Stimulated activated CD4-positive, alpha-beta T cell treated with anti-CD3 and anti-CD28 coated beads, Interleukin-2, amount 100 ng/mL, for 48 hours (primary cell): ENCODE data around the gene MEGF6.
A peak's percentile ranks its signal among the peaks of the same experiment; 100 is the strongest.

ENCODE experiments used
- DNase-seq, 2 donors: peaks; one replicate each; pipeline ENCODE4 v3.0.0-alpha.2; 2020

The MEGF6 gene

GRCh38 chr1:3611170-3612019 is at the start of gene MEGF6:
TSS of gene MEGF6 (minus strand) at chr1:3611508. CDS start at chr1:3611268, 240 bp downstream.
- DNase-seq, result peak; percentile 50 to 54

GRCh38 chr1:3660704-3661103 is 49.4 kb upstream of the MEGF6 start:
- no peak for DNase-seq

GRCh38 chr1:3659093-3659492 is 47.8 kb upstream of the MEGF6 start:
- DNase-seq, result no peak

GRCh38 chr1:3658231-3658615 is 46.9 kb upstream of the MEGF6 start:
- DNase-seq, result no peak

- DNase-seq, result no peak
Observed at GRCh38 chr1:3657578-3658230, 46.4 kb upstream of the MEGF6 start.

DNA sequence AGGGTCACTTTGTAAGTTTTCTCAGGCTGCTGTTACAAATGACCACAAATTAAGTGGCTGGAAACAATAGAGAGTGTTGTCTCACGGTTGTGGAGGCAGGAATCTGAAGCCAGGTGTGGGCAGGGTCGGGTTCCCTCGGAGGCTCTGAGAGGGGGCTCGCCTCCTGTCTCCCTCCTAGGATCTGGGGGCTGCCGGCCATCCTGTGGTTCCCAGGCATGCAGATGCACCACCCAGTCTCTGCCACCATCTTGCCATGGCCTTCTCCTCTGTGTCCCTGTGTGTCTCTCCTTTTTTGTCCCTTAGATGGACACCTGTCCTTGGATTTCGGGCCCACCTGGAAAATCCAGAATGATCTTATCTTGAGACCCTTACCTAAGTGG is 45.8 kb upstream of the MEGF6 start:
- no peak for DNase-seq

DNA sequence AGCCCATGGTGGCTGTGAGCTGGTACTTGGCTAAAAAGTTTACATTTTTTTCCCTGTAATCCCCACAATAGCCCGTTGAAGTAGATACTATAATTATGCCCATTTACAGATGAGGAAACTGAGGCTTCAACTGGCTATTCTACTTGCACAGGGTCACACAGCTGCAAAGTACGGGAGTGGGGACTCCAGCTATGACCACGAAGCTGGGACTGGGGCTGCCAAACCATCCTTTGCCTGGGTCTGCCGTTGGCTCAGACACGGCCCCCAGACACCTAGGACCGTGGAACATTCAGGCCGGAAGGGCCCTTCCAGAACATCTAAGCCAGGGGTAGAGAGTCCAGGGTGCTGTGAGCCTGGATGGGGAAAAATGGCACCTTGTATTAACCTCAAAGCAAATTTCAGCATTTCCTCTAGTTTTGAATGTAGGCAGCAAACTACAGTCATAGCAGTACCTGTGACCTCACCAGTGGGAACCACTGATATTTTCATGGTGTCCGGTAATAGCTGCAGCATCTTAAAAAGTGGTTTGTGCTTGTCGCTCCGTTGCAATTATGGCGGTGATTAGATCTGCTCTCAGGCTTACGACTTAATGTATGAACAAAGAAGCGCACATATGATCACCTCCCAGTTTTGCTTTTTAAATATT is 45.3 kb upstream of the MEGF6 start:
- no peak for DNase-seq

DNA sequence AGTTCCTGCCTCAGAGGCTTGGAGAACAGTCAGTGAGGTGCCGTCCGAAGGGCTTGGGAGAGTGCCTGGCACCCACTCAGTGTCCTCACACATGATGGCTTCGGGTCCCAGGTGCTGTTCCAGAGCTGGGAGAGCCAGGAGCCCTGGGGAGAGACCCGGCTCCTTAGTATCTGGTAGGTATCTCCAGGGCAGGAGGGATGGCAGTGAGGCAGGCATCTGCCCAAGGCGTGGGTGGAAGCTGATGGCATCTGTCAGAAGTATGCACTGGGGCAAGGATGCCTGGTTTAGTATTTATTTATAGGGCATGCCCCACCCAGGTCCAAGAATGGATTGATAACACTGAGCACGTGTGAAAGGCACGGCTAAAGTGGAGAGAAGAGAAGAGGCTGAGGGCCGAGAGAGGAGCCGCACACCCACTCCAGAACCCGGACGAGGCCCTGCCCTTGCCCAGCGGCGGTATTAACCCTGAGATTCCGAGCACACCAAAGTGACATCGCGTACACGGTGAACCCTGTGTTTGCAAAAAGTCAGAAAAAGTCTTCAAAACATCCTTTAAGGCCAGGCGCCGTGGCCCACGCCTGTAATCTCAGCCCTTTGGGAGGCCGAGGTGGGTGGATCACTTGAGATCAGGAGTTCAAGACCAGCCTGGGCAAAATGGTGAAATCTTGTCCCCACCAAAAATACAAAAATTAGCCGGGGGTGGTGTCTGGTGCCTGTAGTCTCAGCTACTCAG is 43.4 kb upstream of the MEGF6 start:
- no peak for DNase-seq

DNA sequence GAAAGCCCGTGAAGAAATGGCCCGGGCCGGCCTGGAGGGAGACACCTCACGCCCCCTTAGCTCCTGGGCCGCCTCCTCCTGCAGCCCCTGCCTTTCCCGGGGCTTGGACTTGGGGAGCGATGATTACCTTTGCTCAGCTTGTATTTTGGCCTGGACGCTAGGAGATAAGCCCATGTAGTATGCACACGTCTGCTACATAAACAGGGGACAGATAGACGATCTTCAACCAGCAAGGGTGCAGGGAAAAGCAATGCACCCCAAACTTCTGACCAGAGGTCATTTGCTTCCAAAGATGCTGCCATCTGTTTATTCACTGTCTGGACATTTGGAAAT is 41.9 kb upstream of the MEGF6 start:
- DNase-seq, result no peak

- no peak for DNase-seq
Observed at GRCh38 chr1:3652548-3653285, 41.4 kb upstream of the MEGF6 start.

DNA sequence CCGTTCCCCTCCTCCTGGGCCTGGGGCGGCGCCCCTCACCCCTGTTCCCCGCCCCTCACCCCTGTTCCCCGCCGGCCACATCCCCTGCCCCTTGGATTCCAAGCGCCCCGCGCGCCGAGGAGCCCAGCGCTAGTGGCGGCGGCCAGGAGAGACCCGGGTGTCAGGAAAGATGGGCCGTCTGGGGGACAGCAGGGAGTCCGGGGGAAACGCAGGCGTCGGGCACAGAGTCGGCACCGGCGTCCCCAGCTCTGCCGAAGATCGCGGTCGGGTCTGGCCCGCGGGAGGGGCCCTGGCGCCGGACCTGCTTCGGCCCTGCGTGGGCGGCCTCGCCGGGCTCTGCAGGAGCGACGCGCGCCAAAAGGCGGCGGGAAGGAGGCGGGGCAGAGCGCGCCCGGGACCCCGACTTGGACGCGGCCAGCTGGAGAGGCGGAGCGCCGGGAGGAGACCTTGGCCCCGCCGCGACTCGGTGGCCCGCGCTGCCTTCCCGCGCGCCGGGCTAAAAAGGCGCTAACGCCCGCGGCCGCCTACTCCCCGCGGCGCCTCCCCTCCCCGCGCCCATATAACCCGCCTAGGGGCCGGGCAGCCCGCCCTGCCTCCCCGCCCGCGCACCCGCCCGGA is 40.7 kb upstream of the MEGF6 start, which contains the start of gene TP73:
Gene TP73, plus strand, starts transcription at position 587 of the 618 bp plus-strand sequence. CDS start 29,850 bp downstream, outside the sequence.
- no peak for DNase-seq

DNA sequence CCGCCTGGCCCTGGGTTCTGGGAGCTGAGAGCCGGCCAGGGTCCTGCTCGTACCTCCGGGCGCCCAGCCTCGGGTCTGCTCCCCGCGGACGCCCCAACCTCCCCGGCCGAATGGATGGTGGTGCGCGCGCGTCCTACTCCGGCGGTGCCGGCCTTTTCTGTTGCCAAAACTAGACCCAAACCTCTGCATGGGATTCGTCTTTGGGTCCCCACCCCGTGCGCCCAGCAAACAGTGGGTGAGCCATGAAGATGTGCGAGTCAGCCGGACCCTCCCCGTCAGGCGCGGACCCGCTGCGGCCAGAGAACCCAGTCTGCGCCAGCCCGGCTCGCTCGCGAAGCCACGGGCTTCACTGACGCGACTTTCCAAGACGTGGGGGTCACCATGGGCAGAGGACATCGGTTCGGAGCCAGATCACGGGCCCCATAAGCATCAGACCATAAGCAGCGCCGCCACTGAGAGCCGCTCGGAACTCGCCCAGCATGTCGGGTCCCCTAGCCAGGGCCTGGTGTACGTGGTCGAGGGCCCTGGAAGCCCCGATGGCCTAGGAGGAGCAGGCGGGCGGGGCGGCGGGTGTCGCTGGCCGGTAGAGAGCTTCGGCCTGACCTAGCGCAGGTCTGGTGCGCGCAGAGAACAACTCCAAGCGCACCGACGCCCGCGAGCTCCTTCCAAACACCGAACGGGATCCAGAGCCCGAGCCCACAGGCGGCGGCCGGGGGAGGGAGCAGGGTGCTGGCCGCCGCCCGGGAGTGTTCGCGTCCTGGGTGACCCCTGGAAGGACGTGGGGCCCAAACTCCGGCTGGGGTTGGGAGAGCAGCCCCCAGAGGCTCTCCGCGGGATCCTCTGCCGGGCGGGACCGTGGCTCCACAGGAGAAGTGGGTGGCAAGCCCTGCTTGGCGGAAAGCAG is 40.0 kb upstream of the MEGF6 start:
- DNase-seq, result no peak

GRCh38 chr1:3650248-3651025 is 39.1 kb upstream of the MEGF6 start:
- no peak for DNase-seq

DNA sequence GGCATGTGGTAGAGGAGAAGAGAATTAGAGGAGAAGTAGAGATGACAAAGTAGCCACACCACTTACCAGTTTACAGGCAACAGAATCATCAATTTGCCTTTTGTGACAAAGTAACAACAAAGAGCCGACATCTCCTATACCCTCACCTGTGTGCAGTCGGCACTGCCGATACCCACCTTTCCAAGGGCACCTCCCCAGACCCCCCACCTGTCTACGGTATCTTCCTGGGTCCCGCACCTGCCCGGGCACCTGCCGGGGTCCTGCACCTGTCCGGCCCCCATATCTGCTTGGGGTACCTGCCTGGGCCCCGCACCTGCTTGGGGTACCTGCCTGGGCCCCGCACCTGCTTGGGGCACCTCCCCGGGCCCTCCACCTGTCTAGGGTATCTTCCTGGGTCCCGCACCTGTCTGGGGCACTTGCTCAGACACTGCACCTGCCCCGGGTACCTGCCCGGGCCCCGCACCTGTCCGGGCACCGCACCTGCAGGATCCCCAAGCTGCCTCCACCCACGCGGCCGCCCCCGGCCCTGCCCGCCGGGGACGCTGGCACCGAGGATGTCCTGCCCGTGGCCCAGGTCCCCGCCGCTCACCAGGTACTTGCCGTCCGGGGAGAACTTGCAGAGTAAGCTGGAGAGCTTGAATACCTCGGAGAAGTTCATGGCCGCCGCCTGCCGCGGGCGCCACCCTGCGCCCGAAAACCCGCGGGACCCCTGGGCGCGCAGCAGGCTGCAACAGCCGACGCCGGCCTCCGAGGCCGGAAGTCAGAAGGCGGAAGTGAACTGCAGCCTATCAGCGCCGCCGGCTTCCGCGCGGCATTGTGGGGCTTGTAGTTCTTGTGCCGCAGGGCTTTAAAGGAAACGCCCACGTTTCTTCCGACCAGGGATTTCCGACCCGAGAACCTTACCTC is 38.3 kb upstream of the MEGF6 start, which contains the start of gene WRAP73:
Gene WRAP73, minus strand, starts transcription at position 762 of the 906 bp plus-strand sequence. Its CDS starts 104 bp downstream, at position 658.
- DNase-seq, result peak; percentile 81 to 82

DNA sequence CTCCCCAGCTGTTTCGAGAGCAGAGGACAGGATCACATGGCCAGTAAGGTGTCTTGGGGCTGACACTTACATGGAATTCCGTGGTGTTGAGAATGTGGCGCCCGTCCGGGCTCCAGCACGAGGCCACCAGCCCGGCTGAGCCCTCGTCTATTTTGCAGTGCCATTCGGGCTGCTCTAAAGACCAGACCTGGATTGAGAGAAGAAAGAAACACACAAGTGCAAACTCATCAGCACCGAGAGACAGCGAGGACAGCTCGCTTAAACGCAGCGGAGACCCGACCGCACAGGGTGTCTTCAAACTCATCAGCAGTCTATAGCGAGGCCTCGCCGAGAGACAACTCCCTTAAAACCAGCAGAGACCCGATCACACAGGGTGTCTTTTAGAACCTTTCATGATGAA is 35.3 kb upstream of the MEGF6 start:
- DNase-seq, result no peak

- no peak for DNase-seq
Observed at GRCh38 chr1:3645666-3646355, 34.5 kb upstream of the MEGF6 start.

GRCh38 chr1:3645247-3645646 is 33.9 kb upstream of the MEGF6 start:
- DNase-seq, result no peak

DNA sequence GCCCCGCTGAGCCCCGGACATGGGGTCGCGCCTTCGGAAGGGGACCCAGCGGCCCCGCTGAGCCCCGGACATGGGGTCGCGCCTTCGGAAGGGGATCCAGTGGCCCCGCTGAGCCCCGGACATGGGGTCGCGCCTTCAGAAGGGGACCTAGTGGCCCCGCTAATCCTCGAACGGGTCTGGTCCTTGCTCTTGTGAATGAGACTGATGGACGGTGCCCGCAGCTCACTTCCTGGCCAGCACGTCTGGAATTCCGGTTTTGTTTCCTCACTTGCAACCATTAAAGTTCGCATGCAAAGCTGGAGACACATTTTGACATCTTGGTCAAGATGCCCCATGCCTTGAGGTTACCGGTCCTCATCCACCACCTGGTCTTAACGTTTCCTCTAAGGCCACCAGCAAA is 33.0 kb upstream of the MEGF6 start:
- DNase-seq, result no peak
